Sigmoid colon (tissue), 7 donors: ENCODE data around the gene MYL5. TPM values are rescaled to one million over a fixed set of nuclear protein-coding genes. Genes with fewer than 3 reads are reported as not detected.

ENCODE experiments used
- DNase-seq: peaks from one replicate; pipeline ENCODE4 v3.0.0-alpha.2; 2019
- H3K27ac ChIP-seq, 4 donors: fragments of 200-600 bp; sonication (generic); one replicate each; pipeline ENCODE4 v1.5.1; 2016 to 2019; ENCODE audit warnings: mild to moderate bottlenecking in 1 of 4
- H3K27me3 ChIP-seq, 3 donors: fragments of 200-600 bp; sonication (generic); one replicate each; pipeline ENCODE4 v1.5.1; 2019; ENCODE audit warnings: mild to moderate bottlenecking in 1 of 3
- H3K36me3 ChIP-seq, 4 donors: fragments of 200-600 bp; sonication (generic); one replicate each; pipeline ENCODE4 v1.5.1; 2016 to 2019
- H3K4me1 ChIP-seq, 4 donors: fragments of 200-600 bp; sonication (generic); one replicate each; pipeline ENCODE4 v1.5.1; 2017 to 2019
- H3K4me3 ChIP-seq, 4 donors: fragments of 200-600 bp; sonication (generic); one replicate each; pipeline ENCODE4 v1.5.1; 2017 to 2019; ENCODE audit warnings: mild to moderate bottlenecking in 2 of 4, moderate library complexity in 1 of 4
- H3K9me3 ChIP-seq, 4 donors: fragments of 200-600 bp in 3 of 4; sonication (generic) in 3 of 4; one replicate each; pipeline versions ENCODE4 v1.5.1 to v1.6.1; 2013 to 2019
- CTCF ChIP-seq, 4 experiments: fragments of 450-650 bp in 3 of 4; fragments of 200-600 bp in 1 of 4; IDR thresholded peaks; one replicate each; pipeline ENCODE4 v1.5.1; 2016 to 2019; ENCODE audit warnings: antibody characterized with exemption in 4 of 4, mild to moderate bottlenecking in 3 of 4, moderate library complexity in 2 of 4
- EP300 ChIP-seq, 4 donors: sonication (generic); formaldehyde crosslinking; IDR thresholded peaks; one replicate each; pipeline ENCODE4 v1.6.1; 2017; ENCODE audit warnings: antibody characterized with exemption in 4 of 4
- POLR2A ChIP-seq, 2 donors: fragments of 450-650 bp; IDR thresholded peaks; one replicate each; pipeline ENCODE4 v1.6.1; 2016; ENCODE audit warnings: antibody characterized with exemption in 2 of 2, mild to moderate bottlenecking in 2 of 2, moderate library complexity in 2 of 2
- POLR2AphosphoS5 ChIP-seq, 4 donors: sonication (generic); formaldehyde crosslinking; IDR thresholded peaks; one replicate each; pipeline ENCODE4 v1.6.1; 2017; ENCODE audit warnings: antibody characterized with exemption in 4 of 4
- WGBS, 2 donors: extraction: QIAGEN DNeasy Blood & Tissue Kit; methylation state at CpG; one replicate each; pipeline ENCODE4 v1.1.7; 2013; 5-methylcytosine and 5-hydroxymethylcytosine counted together
- intact Hi-C: fragments of 100-400 bp; cut with DNase I; formaldehyde crosslinking; loops from one replicate; pipeline ENCODE4 v1.15.1; 2023
- polyA plus RNA-seq, 3 donors: library from polyadenylated mRNA; stranded (reverse); fragments of 200-250 nt; gene quantifications; one replicate each; pipeline ENCODE4 v1.2.3, GENCODE V29; 2013
- total RNA-seq, 4 donors: library from RNA; depleted of rRNA; stranded (reverse); fragments of >200 nt; gene quantifications; one replicate each; pipeline ENCODE4 v1.1.0, GENCODE V29; 2016
- donor health status: healthy with polysubstance abuse.
- donor health status: Bipolar disorder and iron deficiency.
- donor health status: healthy.

The MYL5 gene
- total and polyA plus RNA-seq, 7 donors: 5.7 to 29.7 (median 11.7) TPM

DNA sequence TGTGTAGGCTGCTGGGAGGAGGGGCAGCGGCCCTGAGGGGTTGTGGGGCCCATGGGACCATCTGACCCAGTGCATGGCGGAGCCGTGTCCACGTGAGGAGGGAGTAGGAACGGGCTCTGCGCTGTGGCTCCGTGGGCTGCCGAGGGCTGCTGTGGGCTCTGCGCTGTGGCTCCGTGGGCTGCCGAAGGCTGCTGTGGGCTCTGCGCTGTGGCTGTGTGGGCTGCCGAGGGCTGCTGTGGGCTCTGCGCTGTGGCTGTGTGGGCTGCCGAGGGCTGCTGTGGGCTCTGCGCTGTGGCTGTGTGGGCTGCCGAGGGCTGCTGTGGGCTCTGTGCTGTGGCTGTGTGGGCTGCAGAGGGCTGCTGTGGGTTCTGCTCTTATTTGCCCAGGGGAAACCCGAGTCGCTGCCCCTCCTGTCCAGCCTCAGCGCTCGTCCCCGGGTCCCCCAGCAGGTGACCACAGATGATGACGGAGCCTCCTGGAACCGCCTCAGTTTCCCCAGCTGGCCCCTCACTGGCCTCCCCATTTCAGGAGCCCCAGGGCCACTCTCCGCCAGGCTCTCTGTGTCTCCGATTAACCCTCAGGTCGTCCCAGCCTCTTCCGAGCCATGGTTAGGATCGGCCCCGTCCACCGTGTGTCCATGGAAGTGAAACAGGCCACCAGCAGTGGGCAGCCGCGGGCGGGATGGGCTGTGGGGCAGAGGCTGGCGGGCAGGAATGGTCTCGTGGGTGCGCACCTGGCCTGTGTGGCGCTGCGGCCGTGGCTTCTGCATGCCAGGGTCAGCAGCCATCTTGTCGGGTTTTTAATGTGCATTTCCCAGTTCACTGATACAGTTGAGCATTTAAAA lies 51.3 kb downstream of the MYL5 start:
- Histone ChIP-seq H3K27ac (peak overlapping the region in 1 of 4 donors; percentile 14), H3K36me3 (peaks cover 0 to 12% (median 1%) of the 10 kb centered on the region in 4 donors), H3K27me3 (no peaks in the 10 kb centered on the region), H3K4me3 (no peak overlapping the region), H3K9me3 (no peaks in the 10 kb centered on the region), H3K4me1 (peaks cover 0 to 20% (median 7%) of the 10 kb centered on the region in 4 donors)
- intact Hi-C loops: no loop called here
- no peak for DNase-seq
- no peak for TF ChIP-seq POLR2AphosphoS5 (IDR thresholded peaks at IDR 0.05)
- TF ChIP-seq EP300 (IDR thresholded peaks at IDR 0.05): no peak
- TF ChIP-seq CTCF (IDR thresholded peaks at IDR 0.05): no peak
- TF ChIP-seq POLR2A (IDR thresholded peaks at IDR 0.05): no peak
- 90 to 93% methylated on average over 41 of the region's 41 CpGs for WGBS, 2 donors

GRCh38 chr4:726235-726787 lies 52.0 kb downstream of the MYL5 start:
- H3K27ac ChIP-seq: peak overlapping the region; percentile 14 to 37 (median 22)
- H3K4me1 ChIP-seq: peaks cover 0 to 13% (median 4%) of the 10 kb centered on the region in 4 donors
- 68 to 79% methylated on average over 16 of the region's 16 CpGs for WGBS, 2 donors
- no peak for DNase-seq
- intact Hi-C loops: no loop called here
- no peaks in the 10 kb centered on the region for H3K9me3 ChIP-seq
- H3K27me3 ChIP-seq: no peaks in the 10 kb centered on the region
- H3K4me3 ChIP-seq: no peak overlapping the region
- peaks cover 5 to 19% (median 8%) of the 10 kb centered on the region in 4 donors for H3K36me3 ChIP-seq
- TF ChIP-seq EP300 (IDR thresholded peaks at IDR 0.05) (no peak), POLR2A (IDR thresholded peaks at IDR 0.05) (no peak), CTCF (IDR thresholded peaks at IDR 0.05) (no peak), POLR2AphosphoS5 (IDR thresholded peaks at IDR 0.05) (no peak)

- H3K27me3 ChIP-seq: no peaks in the 10 kb centered on the region
- TF ChIP-seq EP300 (IDR thresholded peaks at IDR 0.05) (no peak), CTCF (IDR thresholded peaks at IDR 0.05) (no peak), POLR2AphosphoS5 (IDR thresholded peaks at IDR 0.05) (no peak), POLR2A (IDR thresholded peaks at IDR 0.05) (no peak)
- H3K9me3 ChIP-seq: no peaks in the 10 kb centered on the region
- H3K27ac ChIP-seq: peak overlapping the region in 2 of 4 donors; percentile 14 to 28
- peaks cover 5 to 20% (median 9%) of the 10 kb centered on the region in 4 donors for H3K36me3 ChIP-seq
- no peak for DNase-seq
- intact Hi-C loops: no loop called here
- WGBS, 2 donors: 84 to 87% methylated on average over 17 of the region's 17 CpGs
- H3K4me3 ChIP-seq: no peak overlapping the region
- peaks cover 0 to 13% (median 3%) of the 10 kb centered on the region in 4 donors for H3K4me1 ChIP-seq
Observed at GRCh38 chr4:726838-727237, 52.5 kb downstream of the MYL5 start.

- Histone ChIP-seq H3K4me3 (no peak overlapping the region), H3K36me3 (peaks cover 7 to 23% (median 11%) of the 10 kb centered on the region in 4 donors), H3K27me3 (no peaks in the 10 kb centered on the region), H3K27ac (no peak overlapping the region), H3K4me1 (peaks cover 0 to 13% (median 3%) of the 10 kb centered on the region in 4 donors), H3K9me3 (no peaks in the 10 kb centered on the region)
- 42 to 75% methylated on average over 6 of the region's 6 CpGs for WGBS, 2 donors
- no peak for DNase-seq
- TF ChIP-seq EP300 (IDR thresholded peaks at IDR 0.05) (no peak), CTCF (IDR thresholded peaks at IDR 0.05) (no peak), POLR2A (IDR thresholded peaks at IDR 0.05) (no peak), POLR2AphosphoS5 (IDR thresholded peaks at IDR 0.05) (no peak)
- intact Hi-C loops: no loop called here
Observed at GRCh38 chr4:727576-727975, 53.2 kb downstream of the MYL5 start.
